GM18909 (cell line): Measurements from ENCODE around the gene CCDC81.
"Not testable (repeated sequence)": the region's sequence is repeated elsewhere in the genome, so short reads cannot be mapped to it uniquely, and the experiment has no call there.

Source experiments
- ATAC-seq: cut with Tn5 transposase; IDR thresholded peaks from one replicate; pipeline ENCODE4 v1.9.1; 2021; ENCODE audit warnings: mild to moderate bottlenecking; ENCODE audit not compliant: unreplicated experiment, poor library complexity

Gene CCDC81

DNA sequence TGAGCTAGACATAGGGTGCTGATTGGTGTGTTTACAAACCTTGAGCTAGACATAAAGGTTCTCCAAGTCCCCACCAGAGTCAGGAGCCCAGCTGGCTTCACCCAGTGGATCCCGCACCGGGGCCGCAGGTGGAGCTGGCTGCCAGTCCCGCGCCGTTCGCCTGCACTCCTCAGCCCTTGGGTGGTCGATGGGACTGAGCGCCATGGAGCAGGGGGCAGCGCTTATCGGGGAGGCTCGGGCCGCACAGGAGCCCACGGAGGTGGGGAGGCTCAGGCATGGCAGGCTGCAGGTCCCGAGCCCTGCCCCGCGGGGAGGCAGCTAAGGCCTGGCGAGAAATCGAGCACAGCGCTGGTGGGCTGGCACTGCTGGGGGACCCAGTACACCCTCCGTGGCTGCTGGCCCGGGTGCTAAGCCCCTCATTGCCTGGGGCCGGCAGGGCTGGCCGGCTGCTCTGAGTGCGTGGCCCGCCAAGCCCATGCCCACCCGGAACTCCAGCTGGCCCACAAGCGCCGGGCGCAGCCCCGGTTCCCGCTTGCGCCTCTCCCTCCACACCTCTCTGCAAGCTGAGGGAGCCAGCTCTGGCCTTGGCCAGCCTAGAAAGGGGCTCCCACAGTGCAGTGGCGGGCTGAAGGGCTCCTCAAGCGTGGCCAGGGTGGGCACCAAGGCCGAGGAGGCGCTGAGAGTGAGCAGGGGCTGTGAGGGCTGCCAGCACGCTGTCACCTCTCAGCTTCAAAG is 58.8 kb downstream of the CCDC81 start:
- ATAC-seq: not testable (repeated sequence)

DNA sequence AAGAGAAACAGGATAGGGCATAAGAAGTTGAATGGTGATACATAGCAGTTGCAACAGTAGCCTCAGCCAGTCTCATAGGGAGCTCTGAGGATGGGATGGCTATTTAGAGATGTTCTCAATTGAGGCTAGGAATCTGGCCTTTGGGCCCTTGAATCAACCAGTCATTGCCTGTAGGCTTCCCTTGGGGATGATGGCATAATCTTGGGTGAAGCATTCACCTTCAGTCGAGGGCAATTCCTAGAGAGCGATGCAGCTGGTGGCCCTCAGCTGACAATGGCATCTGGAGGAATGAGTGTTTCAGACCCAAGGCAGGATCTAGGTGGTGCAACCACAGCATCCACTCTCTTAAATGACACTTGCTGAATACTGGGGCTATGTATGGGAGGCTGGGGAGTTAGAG is 61.0 kb downstream of the CCDC81 start:
- ATAC-seq: no peak

DNA sequence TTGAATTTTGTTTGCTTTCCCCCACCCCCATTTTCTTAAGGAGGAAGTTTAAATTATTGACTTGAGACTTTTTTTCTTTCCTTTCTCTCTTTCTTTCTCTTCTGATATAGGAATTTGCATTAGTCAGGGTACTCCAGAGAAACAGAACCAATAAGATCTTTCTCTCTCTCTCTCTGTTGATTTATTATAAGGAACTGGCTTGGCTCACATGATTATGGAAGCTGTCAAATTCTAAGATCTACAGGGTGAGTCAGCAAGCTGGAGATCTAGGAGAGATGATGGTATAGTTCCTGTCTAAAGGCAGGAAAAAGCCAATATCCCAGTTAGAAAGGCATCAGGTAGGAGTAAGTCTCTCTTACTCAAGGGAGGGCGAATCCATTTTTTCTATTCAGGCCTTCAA is 64.0 kb downstream of the CCDC81 start:
- ATAC-seq: no peak

DNA sequence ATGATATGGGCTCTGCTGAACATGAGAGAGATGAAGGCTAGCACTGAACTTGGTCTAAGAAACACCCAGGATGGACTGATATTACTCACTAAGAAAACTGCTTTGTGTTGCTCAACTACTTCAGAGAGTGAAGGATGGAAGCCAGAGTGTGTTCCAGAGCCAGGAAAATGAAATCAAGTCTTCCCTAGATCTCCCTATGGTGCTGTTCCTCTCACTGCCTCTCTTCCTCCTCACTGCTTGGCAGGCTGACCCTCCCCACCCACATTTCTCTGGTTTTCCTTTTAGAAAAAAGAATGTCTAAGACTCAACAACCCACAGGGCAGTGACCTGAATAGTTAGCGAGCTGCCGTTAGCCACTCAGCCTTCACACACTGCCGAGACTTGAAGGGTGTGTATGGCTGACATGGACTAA is 65.6 kb downstream of the CCDC81 start:
- no peak for ATAC-seq

DNA sequence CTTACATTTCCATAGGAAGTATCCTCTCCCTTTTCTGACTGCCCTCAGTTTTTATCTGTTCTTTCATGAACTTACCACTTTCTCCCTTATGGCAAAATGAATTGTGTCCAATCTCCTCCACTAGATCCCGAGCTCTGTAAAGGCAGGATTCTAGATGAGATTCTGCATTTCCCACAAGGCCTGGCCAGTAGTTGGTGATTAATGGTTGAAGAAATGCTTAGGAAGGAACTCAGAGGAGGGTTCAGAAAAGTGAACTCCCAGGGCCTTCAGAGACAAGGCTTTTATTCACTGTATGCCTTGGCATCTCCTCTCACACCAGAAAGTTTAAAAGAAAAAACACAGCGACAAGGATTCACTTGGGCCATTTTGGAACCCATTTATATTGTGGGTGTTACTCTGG is 66.2 kb downstream of the CCDC81 start:
- ATAC-seq: no peak

DNA sequence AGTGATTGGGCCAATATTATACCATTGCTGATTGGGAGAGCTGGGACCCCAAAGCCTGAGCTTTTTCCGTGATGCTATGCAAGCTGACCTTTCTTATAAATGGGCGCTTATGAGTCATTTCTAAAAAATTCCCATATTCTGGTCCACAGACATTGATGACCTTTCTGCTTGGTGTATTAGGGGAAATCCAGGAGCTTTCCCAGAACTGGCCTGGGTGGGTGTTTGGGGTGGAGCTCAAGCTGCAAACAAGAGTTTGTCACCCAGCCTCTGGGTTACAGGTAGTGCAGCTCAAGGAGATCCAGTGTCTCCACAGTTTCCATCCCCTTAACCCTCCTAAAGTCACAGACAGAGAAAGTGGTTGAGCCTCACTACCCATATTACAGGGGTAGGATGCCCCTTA is 67.7 kb downstream of the CCDC81 start:
- ATAC-seq: no peak

DNA sequence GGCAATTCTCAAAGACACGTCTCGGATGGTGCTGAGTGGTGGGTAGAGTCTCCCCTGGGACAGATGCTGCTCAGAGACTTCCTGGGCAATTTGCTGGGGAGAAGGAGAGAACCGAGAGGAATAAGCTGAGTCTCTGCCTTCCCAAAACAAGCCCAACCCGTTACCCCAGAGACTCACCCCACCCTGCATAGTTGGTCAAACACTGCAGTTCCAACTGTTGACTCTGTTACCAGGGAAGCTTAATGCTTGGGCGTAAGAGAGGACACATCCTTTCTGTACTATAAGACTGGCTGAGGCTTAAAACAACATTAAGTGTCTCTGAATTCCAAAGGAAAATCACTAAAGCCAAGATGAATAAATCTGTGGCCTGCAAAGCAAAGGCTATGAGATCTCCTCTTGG is 68.1 kb downstream of the CCDC81 start:
- ATAC-seq: no peak

DNA sequence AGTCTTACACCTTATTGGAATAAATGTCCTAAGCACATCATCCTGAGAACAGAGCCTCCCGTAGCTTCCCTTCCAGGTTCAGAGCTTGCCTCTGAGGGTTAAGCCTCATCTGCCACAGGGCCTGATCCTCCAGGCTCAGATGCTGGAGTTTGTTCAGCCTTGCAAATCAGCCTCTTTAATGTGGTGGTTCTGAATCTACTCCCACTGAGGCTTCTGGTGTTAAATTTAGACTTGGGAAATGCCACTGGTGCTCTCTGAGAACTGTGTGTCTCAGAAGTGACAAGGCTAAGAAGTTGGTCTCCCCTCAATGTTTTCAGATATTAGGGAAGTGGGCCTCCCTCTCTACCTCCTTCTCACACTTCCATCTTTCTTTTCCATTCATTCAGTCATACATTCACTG is 68.7 kb downstream of the CCDC81 start:
- no peak for ATAC-seq

DNA sequence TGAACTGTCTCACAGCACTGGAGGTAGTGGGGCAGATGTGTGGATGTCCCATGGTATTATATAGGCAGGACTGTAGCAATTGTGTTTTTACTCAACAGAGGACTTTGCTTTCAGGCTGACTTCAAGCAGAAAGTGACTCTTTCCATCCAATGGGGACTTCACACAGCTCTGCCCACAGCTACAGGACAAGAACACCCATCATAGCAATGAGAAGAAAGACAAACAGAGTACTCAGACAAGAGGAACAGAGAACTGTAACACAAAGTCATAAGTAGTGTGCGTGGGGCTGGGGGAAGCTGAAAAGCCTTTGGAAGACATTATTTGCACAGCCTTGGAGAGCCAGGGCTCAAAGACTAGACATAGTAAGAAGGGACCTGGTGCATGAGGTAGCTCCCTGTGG is 70.3 kb downstream of the CCDC81 start:
- ATAC-seq: no peak

DNA sequence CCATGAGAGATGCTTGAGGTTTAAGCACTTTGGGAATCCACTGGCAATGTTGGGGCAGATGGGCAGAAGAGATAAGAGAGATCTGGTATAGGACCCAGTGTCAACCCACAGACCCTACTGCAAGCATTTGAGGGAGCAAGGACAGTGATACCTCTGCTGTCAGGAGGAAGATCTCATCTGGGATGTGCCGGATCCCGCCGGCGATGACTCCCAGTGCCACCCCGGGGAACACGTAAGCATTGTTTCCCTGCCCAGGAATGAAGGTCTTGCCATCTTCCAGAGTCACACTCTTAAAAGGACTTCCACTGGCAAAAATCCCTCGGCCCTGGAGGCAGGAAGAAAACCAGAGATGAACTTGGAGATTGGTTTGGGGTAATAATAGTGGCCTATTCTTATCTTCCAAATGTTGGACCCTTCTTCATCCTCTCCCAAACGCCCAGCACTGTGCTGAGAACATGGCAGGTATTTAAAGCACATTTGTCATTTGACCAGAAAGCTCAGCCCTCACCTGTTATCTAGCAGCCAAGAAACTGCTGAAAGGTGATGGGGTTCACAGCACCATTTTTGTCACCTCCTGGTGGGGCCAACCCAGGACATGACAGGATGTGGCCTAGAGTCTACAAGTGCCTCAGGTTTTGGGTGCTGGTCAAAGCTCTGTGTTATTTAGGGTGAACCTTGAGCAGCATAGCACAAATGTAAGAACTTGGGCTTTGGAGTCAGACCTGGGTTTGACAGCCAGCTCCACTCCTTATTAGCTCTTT is 71.7 kb downstream of the CCDC81 start:
- no peak for ATAC-seq

DNA sequence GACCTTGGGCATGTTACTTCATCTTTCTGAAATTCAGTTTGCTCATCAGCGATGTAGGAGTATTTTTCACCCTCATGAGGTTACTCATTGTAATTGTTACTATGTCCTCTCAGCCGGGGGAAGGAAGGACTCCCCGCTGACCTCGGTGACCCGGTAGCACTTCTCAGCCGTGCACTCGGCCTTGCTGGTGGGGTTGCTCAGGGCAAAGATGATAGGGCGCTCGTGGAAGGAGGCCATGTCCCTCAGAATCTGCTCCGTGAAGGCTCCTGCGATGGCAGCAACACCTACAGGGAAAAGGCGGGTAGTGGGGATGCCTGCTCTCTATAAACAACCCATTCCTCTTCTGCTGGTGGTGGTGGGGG is 72.2 kb downstream of the CCDC81 start:
- no peak for ATAC-seq

DNA sequence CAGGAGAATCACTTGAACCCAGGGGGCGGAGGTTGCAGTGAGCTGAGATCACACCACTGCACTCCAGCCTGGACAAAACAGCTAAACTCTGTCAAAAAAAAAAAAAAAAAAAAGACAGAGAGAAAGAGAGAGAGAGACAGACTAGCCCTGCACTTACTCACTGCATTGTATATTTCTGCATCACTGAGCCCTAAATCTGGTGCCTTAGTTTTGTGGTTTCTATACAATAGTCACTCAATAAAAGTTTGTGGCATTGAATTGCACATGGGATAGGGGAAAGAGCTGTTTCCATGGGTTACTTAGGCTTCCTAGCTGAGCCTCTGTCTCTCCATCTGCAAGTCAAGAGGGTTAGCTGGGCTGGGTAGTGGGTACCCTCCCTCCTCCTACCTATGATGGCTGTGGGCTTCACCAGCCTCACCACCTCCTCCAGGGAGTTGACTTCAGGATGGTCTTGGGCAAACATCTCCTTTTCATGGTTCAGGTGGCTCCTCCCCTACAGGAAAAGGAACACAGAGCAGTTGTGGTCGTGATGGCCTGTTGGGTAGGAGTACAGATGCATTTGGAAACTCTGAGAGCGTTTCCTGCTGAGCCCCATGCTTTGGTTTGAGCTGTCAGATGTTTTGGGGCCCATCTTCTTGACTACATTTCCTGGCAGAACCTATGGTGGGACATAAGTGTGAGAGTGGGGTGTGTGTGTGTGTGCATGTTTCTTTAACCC is 73.2 kb downstream of the CCDC81 start:
- no peak for ATAC-seq

DNA sequence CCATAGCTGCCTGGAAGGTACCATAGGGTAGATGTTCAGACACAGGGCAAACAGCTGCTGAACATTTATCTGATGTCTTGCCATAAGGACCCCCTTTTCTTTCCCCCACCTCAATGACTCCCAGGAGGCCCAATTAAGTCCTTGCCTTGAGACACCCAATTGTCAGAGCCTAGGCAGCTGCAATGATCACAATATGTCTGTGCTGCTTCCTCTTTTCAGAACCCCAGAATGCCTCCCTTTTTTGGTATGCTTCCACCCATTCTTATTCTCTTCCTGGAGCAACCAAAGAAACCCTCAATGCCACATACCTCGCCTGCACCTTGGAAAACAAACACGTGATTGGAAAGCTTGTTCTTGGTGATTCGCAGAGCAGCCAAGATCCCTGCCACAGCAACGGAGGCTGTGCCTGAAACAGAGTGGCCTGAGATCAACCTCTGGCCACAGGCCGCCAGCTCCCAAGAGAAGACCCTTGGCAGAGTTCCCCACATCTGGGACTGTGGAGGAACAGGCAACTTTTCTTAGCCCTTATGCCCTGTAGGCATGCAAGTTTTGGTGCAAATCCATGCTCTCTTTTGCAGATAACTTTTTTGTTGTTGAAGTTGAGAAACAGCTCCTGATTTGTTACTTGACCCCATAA is 75.4 kb downstream of the CCDC81 start:
- ATAC-seq: no peak

DNA sequence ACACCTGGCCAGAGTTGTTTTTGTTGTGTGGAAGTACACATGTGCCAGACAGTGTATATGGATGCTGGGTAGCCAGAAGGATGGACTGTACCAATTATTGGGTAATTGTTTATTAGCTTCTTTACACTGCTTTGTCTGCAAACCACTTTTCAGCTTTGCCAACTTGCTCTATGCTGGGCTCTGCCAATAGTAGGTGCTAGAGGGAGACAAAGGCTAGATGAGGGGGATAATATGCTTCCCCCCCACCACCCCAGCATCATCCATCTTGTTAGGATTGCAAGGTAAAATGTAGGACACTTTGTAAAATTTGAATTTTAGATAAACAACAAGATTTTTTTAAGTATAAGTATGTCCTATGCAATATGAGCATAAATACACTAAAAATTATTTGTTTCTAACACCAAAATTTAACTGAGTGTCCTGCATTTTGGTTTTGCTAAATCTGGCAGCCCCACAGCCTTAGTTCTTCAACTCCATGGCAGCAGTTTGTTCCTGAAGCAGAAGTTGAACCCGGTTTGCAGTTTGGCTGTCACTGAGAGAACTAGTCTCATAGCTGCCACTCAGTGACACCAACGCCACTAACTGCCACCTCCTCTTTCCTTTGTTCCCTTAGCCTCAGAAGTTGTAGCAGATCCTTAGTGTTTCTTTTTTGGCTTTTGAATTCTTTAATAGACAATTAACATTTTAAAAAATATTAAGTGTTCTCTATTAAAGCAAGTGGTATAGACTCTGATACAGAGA is 78.8 kb downstream of the CCDC81 start:
- no peak for ATAC-seq

DNA sequence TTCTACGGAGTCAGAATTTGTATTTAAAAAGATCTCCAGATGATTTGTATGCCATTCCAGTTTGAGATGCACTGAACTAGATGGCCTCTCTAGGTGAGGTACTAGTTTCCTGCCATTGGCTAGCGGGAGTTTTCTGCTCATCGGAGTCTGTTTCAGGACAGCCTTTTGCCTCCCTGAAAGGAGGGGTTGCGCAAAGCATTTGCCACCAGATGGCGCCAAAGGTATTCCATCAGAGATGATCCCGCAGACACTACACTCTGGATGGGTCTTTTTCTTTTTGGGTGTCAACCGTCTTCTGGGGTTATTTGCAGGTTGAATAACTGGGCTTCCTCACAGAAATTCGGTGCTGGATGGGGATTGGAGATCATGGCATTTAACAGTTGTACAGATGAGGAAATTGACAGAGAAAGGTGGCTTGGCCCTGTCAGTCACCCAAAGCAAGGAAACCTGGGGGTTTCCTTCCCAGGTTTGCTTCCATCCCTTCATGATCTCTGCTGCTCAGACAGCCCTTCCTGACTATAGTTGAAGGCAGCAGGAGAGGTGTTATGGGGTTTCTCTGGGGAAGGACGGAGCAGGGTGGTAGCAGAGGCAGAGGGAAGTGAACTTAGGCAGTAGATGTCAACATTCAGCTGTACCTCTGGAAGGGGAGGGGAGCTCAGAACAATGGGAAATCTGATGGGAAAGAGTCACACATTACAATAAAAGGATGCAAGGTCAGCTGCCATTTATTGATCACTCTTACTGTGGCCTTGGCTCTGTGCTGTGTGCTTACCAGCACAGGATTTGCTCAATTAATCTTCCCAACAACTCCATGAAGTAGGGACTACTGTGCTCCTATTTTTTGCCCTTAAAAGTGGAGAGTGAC is 81.6 kb downstream of the CCDC81 start:
- peak; percentile 88 for ATAC-seq

DNA sequence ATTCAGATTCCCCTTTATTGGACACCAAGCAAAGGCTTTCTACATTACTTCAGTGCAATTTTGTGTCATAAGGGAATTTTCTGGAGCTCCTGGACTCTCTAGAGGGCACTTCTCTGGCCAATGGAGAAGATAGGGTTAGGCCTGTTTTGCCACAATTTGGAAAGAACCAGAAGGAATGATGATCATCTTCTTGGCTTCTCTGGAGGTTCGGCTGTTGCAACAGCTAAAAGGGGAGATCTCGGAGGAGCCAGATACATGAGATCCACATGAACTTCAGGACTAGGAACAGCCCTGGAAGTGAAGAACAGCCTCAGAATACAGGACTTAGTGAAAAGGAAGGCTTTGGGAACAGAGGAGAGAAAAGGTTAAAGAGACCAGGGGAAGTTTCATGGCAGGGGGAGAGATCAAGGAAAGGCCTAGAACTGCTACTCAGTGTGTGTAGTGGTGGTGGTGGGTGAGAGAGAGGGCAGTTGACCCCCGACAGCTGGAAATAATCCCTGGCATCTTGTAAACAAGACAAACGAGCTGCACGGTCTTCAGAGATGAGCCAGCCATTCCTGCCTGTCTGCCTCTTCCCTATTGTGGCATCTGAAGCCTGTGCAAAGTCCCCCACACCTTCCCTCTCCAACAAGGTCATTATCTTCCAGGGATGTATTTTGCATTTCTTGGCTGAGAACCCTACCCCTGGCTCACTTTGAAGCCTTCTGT is 83.8 kb downstream of the CCDC81 start:
- no peak for ATAC-seq

DNA sequence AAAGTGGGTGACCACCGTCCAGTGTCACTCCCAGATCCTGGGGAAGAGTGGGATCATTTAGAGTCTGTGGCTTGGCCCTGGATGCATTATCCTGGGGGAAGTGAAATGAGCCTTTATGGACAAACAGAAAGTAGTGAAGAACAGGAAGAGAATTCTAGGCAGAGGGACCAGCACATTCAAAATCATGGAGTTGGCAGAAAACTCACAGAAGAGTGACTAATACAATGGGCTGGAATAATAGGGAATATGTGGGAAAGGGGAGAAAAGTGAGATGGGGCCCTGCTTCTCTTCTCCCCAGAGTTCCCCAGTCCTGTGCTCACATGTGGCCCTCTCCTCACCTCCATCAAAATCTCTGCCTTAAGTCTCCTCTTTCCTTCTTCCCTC is 84.3 kb downstream of the CCDC81 start:
- ATAC-seq: no peak

DNA sequence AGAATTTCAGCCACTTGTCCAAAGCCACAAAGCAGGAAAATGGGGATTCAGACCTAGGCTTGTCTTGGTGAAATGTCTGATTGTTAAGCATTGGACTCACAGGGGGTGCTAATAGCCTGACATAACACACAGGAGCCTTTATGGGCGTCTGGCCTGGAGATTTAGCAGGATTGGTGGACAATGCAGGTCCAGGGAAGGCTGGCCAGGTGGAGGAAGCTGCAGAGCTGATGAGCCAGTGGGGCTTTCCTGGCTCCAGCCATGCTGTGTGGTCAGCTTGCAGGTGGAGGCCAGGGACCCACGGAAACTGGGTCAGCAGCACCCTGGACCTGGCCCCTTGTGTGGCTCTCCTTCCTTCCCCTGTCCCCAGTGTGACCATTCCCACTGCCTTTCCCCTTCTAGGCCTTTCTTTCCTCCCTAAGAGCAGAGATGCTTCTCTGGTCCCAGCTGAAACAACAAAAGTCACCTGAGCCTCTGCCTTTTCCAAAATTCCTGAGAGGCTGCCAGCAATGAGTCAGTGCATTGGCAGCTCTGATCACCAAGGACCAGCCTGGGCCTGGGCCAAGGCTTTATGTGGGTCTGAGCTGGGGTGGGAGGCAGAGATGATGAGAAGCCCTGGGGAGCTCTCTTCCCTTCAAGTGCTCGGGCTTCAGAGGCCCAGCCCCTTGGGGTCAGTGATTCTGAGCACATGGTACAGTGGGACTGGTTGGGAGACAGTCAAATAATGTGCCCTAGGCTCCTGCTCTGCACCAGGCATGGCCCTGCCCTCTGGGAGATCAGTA is 85.2 kb downstream of the CCDC81 start:
- ATAC-seq: no peak
